ENCODE data around the gene WWC1.

The WWC1 gene

GRCh38 chr5:168291342-168291963 lies at the start of gene WWC1:
Gene WWC1 (plus strand): TSS chr5:168291645. CDS start chr5:168292153, 508 bp downstream.
- Histone ChIP-seq H3K4me1 (ENCODE audit: control insufficient read depth, insufficient read depth, low read length) (peaks cover 33% of the 10 kb centered on the region), H3K9me3 (ENCODE audit: control insufficient read depth, insufficient read depth, low read depth, low read length) (no peaks in the 10 kb centered on the region), H3K4me3 (ENCODE audit: low read depth, low read length) (peak within 1 kb of the TSS; percentile 63), H3K36me3 (ENCODE audit: control insufficient read depth, insufficient read depth, low read length) (no peaks in the 10 kb centered on the region), H3K27me3 (ENCODE audit: control insufficient read depth, insufficient read depth, low read length) (peaks cover 14% of the 10 kb centered on the region; the same call in 1 of the 2 replicates), H3K27ac (ENCODE audit: low read depth, low read length) (no peak within 1 kb of the TSS), H3K9ac (ENCODE audit: low read length) (peak within 1 kb of the TSS; percentile 26)

GRCh38 chr5:168244838-168245559 lies 46.4 kb upstream of the WWC1 start:
- peaks cover 4% of the 10 kb centered on the region; the same call in 1 of the 2 replicates for H3K4me1 ChIP-seq (ENCODE audit: control insufficient read depth, insufficient read depth, low read length)
- H3K27ac ChIP-seq (ENCODE audit: low read depth, low read length), result no peak overlapping the region
- H3K4me3 ChIP-seq (ENCODE audit: low read depth, low read length), result no peak overlapping the region
- H3K9me3 ChIP-seq (ENCODE audit: control insufficient read depth, insufficient read depth, low read depth, low read length), result 0 out of 2 replicates have a peak, but pooled peaks cover 3% of the 10 kb centered on the region
- peaks cover 12% of the 10 kb centered on the region for H3K27me3 ChIP-seq (ENCODE audit: control insufficient read depth, insufficient read depth, low read length)
- no peaks in the 10 kb centered on the region for H3K36me3 ChIP-seq (ENCODE audit: control insufficient read depth, insufficient read depth, low read length)
- no peak overlapping the region for H3K9ac ChIP-seq (ENCODE audit: low read length)

GRCh38 chr5:168249923-168250322 lies 41.5 kb upstream of the WWC1 start:
- Histone ChIP-seq H3K4me3 (ENCODE audit: low read depth, low read length) (no peak overlapping the region), H3K27ac (ENCODE audit: low read depth, low read length) (no peak overlapping the region), H3K9me3 (ENCODE audit: control insufficient read depth, insufficient read depth, low read depth, low read length) (no peaks in the 10 kb centered on the region), H3K4me1 (ENCODE audit: control insufficient read depth, insufficient read depth, low read length) (peaks cover 4% of the 10 kb centered on the region; the same call in 1 of the 2 replicates), H3K36me3 (ENCODE audit: control insufficient read depth, insufficient read depth, low read length) (no peaks in the 10 kb centered on the region), H3K9ac (ENCODE audit: low read length) (no peak overlapping the region), H3K27me3 (ENCODE audit: control insufficient read depth, insufficient read depth, low read length) (no peaks in the 10 kb centered on the region)

GRCh38 chr5:168251259-168251658 lies 40.2 kb upstream of the WWC1 start:
- H3K4me1 ChIP-seq (ENCODE audit: control insufficient read depth, insufficient read depth, low read length), result peaks cover 4% of the 10 kb centered on the region; the same call in 1 of the 2 replicates
- no peaks in the 10 kb centered on the region for H3K36me3 ChIP-seq (ENCODE audit: control insufficient read depth, insufficient read depth, low read length)
- no peaks in the 10 kb centered on the region for H3K27me3 ChIP-seq (ENCODE audit: control insufficient read depth, insufficient read depth, low read length)
- H3K9ac ChIP-seq (ENCODE audit: low read length), result no peak overlapping the region
- H3K9me3 ChIP-seq (ENCODE audit: control insufficient read depth, insufficient read depth, low read depth, low read length), result no peaks in the 10 kb centered on the region
- no peak overlapping the region for H3K27ac ChIP-seq (ENCODE audit: low read depth, low read length)
- no peak overlapping the region for H3K4me3 ChIP-seq (ENCODE audit: low read depth, low read length)

GRCh38 chr5:168254013-168254693 lies 37.3 kb upstream of the WWC1 start:
- Histone ChIP-seq H3K9ac (ENCODE audit: low read length) (no peak overlapping the region), H3K9me3 (ENCODE audit: control insufficient read depth, insufficient read depth, low read depth, low read length) (no peaks in the 10 kb centered on the region), H3K36me3 (ENCODE audit: control insufficient read depth, insufficient read depth, low read length) (no peaks in the 10 kb centered on the region), H3K4me3 (ENCODE audit: low read depth, low read length) (no peak overlapping the region), H3K27ac (ENCODE audit: low read depth, low read length) (no peak overlapping the region), H3K4me1 (ENCODE audit: control insufficient read depth, insufficient read depth, low read length) (peaks cover 4% of the 10 kb centered on the region; the same call in 1 of the 2 replicates), H3K27me3 (ENCODE audit: control insufficient read depth, insufficient read depth, low read length) (no peaks in the 10 kb centered on the region)

GRCh38 chr5:168260353-168261226 lies 30.9 kb upstream of the WWC1 start:
- no peak overlapping the region for H3K27ac ChIP-seq (ENCODE audit: low read depth, low read length)
- no peak overlapping the region for H3K4me3 ChIP-seq (ENCODE audit: low read depth, low read length)
- no peaks in the 10 kb centered on the region for H3K9me3 ChIP-seq (ENCODE audit: control insufficient read depth, insufficient read depth, low read depth, low read length)
- no peak overlapping the region for H3K9ac ChIP-seq (ENCODE audit: low read length)
- no peaks in the 10 kb centered on the region for H3K27me3 ChIP-seq (ENCODE audit: control insufficient read depth, insufficient read depth, low read length)
- H3K4me1 ChIP-seq (ENCODE audit: control insufficient read depth, insufficient read depth, low read length), result no peaks in the 10 kb centered on the region; the same call in 1 of the 2 replicates
- H3K36me3 ChIP-seq (ENCODE audit: control insufficient read depth, insufficient read depth, low read length), result no peaks in the 10 kb centered on the region

GRCh38 chr5:168261227-168261571 lies 30.2 kb upstream of the WWC1 start:
- Histone ChIP-seq H3K27me3 (ENCODE audit: control insufficient read depth, insufficient read depth, low read length) (no peaks in the 10 kb centered on the region), H3K4me1 (ENCODE audit: control insufficient read depth, insufficient read depth, low read length) (no peaks in the 10 kb centered on the region; the same call in 1 of the 2 replicates), H3K9me3 (ENCODE audit: control insufficient read depth, insufficient read depth, low read depth, low read length) (no peaks in the 10 kb centered on the region), H3K36me3 (ENCODE audit: control insufficient read depth, insufficient read depth, low read length) (no peaks in the 10 kb centered on the region), H3K9ac (ENCODE audit: low read length) (no peak overlapping the region), H3K4me3 (ENCODE audit: low read depth, low read length) (no peak overlapping the region), H3K27ac (ENCODE audit: low read depth, low read length) (no peak overlapping the region)

- no peak overlapping the region for H3K27ac ChIP-seq (ENCODE audit: low read depth, low read length)
- no peaks in the 10 kb centered on the region; the same call in 1 of the 2 replicates for H3K4me1 ChIP-seq (ENCODE audit: control insufficient read depth, insufficient read depth, low read length)
- no peak overlapping the region for H3K9ac ChIP-seq (ENCODE audit: low read length)
- no peaks in the 10 kb centered on the region for H3K9me3 ChIP-seq (ENCODE audit: control insufficient read depth, insufficient read depth, low read depth, low read length)
- no peak overlapping the region for H3K4me3 ChIP-seq (ENCODE audit: low read depth, low read length)
- H3K36me3 ChIP-seq (ENCODE audit: control insufficient read depth, insufficient read depth, low read length), result no peaks in the 10 kb centered on the region
- H3K27me3 ChIP-seq (ENCODE audit: control insufficient read depth, insufficient read depth, low read length), result no peaks in the 10 kb centered on the region
These were observed 29.3 kb upstream of the WWC1 start for GRCh38 chr5:168262042-168262743.

GRCh38 chr5:168263121-168263520 lies 28.3 kb upstream of the WWC1 start:
- Histone ChIP-seq H3K9ac (ENCODE audit: low read length) (no peak overlapping the region), H3K27ac (ENCODE audit: low read depth, low read length) (no peak overlapping the region), H3K4me3 (ENCODE audit: low read depth, low read length) (no peak overlapping the region), H3K9me3 (ENCODE audit: control insufficient read depth, insufficient read depth, low read depth, low read length) (no peaks in the 10 kb centered on the region), H3K27me3 (ENCODE audit: control insufficient read depth, insufficient read depth, low read length) (no peaks in the 10 kb centered on the region), H3K4me1 (ENCODE audit: control insufficient read depth, insufficient read depth, low read length) (no peaks in the 10 kb centered on the region; the same call in 1 of the 2 replicates), H3K36me3 (ENCODE audit: control insufficient read depth, insufficient read depth, low read length) (no peaks in the 10 kb centered on the region)

- Histone ChIP-seq H3K36me3 (ENCODE audit: control insufficient read depth, insufficient read depth, low read length) (no peaks in the 10 kb centered on the region), H3K4me1 (ENCODE audit: control insufficient read depth, insufficient read depth, low read length) (peaks cover 10% of the 10 kb centered on the region), H3K27ac (ENCODE audit: low read depth, low read length) (no peak overlapping the region), H3K27me3 (ENCODE audit: control insufficient read depth, insufficient read depth, low read length) (peaks cover 8% of the 10 kb centered on the region), H3K9me3 (ENCODE audit: control insufficient read depth, insufficient read depth, low read depth, low read length) (no peaks in the 10 kb centered on the region), H3K4me3 (ENCODE audit: low read depth, low read length) (no peak overlapping the region), H3K9ac (ENCODE audit: low read length) (no peak overlapping the region)
These were observed 25.4 kb upstream of the WWC1 start for GRCh38 chr5:168266016-168266415.
